Renal cortical epithelial cell (primary cell): ENCODE results near the gene SLC19A2. TPM values are rescaled to one million over a fixed set of nuclear protein-coding genes. Genes with fewer than 3 reads are reported as not detected.

ENCODE experiments used
- DNase-seq: peaks from one replicate; pipeline ENCODE4 v3.0.0-alpha.2; 2011; ENCODE audit warnings: low read depth
- total RNA-seq: library from RNA; depleted of rRNA; stranded (reverse); fragments of >200 nt; gene quantifications from 2 replicates; pipeline ENCODE4 v1.2.3, GENCODE V29; 2014

The SLC19A2 gene
- total RNA-seq, 1 donor from 2014 or later: 11.9 TPM

DNA sequence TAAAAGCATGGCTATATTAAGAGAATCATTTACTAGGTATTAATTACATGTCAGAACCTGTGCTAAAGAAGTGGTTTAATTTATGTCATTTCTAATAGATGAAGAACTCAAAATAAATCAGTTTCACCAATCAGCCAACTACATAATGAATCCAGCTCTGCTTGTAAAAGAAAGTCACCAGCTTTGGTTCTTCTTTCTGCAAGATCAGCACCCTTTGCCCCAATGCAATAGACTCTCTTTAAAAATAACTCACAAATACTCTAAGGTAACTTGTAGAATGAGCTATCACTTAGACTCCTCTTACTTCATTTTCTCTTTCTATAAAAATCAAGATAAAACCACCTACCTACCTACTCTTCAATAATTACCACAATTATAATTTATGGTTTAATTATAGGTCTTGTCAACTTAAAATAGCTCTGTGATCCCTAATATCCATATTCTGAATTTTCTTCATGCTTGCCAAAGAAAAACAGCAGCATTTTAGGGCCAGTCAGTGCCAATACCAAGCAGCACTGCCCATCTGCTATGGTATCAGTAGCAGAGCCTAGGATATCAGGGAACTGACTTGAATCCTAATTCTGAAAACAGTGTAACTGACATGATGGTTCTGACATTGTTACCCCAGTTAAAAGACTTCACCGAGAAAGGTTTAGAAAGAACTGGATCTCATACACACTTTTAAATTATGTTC is 11.3 kb downstream of the SLC19A2 start:
- DNase-seq: no peak

- no peak for DNase-seq
These were observed 12.4 kb downstream of the SLC19A2 start for GRCh38 chr1:169473347-169473746.

DNA sequence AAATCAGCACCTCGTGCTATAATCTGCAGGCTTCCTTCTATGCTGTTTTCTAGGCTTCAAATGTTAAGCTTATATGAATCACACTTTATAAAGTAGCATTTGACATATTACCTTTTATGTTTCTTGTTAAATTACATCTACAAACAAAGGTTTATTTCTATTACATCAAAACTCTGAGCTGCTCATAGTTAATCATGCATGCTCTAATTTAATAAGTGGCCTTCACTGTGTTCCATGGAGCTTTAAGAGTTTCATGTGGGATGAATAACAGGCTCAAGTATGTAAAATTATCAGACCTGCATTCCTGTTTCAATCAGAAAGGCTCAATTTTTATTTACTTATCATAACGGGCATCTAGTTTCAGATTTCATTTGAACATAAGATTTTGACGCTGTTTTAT is 13.0 kb downstream of the SLC19A2 start:
- no peak for DNase-seq

DNA sequence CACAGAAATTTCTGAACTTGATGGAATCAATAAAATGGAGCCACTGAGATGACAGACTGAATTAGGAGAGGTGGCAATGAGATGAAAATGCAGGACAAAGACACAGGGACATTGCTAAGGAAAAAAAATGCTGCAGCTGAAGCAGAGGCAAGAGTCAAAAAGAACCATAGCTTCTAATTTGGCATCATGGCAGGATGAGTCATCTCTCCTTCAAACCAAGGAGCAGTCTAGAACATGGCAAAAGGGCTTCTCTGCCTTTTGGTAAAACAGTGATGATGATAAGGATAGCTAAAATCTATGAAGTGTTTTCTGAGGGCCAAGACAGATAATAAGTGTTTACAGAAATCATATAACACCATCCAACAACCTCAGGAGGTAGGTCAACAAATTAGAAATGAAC is 16.8 kb downstream of the SLC19A2 start:
- no peak for DNase-seq

DNA sequence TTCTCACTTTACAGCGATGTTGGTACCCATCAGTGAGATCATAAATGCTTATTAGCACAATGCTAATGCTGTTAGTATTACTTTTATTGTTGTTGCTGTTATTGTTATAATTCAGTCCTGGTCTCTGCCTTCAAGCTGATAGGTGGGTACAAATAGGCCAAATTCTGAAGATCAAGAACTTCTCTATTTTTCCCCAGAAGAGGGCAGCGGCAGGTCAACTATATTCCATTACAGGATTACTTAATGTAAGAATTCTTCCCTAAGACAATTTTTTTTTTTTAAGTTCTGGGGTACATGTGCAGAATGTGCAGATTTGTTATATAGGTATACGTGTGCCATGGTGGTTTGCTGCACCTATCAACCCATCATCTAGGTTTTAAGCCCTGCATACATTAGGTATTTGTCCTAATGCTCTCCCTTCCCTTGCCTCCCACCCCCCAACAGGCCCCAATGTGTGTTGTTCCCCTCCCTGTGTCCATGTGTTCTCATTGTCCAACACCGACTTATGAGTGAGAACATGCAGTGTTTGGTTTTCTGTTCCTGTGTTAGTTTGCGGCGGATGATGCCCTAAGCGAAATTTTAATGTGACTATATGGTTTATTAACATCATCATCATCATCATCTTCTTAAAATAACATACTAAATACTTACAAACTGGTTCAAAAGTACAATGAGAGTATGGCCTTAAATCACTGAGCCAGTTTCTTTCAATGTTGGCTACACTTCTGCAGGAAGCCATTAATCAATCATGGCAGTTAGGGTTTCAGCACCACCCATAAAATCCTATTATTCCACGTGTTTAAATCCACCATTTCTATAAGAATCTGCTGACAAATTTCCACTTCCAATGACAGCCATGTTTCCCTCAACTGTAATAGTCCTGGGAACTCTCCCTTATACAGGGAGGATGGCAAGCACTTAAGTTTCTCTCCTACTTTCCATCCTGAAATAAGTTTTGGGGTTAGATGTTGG is 19.2 kb downstream of the SLC19A2 start:
- DNase-seq: peak; percentile 50

DNA sequence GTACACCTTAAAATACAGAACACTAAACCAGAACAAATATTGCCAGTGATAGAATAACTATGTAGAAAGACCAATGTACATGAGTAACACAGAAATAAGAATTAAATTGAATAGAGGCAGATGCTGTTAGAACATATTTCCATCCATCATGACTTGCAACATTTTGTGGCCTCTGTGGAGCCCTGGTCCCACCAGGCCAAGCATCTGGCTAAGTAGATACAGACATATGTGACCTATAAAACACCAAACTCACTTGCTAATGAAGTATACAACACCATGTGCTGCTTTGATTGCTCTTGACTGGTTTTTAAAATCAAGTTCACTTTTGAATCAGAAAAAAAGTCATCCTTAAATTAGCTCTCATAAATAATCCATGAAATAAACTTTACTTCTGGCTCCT is 20.5 kb downstream of the SLC19A2 start:
- DNase-seq: no peak

GRCh38 chr1:169462385-169462784 is 23.4 kb downstream of the SLC19A2 start:
- DNase-seq: no peak

GRCh38 chr1:169461390-169462000 is 24.2 kb downstream of the SLC19A2 start:
- no peak for DNase-seq

- peak; percentile 64 for DNase-seq
These were observed 25.4 kb downstream of the SLC19A2 start for GRCh38 chr1:169460191-169460833.

DNA sequence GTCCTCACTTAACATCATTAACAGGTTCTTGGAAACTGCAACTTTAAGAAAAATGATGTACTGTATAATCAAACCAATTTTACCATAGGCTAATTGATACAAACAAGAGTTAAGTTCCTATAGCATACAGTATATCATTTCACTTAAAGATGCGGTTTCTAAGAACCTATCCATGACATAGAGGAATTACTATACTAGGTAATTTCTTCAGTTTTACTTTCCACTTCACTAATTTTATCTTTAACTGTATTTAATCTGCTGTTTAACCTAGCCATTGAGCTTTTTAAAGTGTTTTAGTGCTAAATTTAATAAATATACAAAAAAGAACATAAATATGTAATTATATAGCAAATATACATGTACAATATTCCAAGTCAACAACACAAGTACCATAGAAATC is 28.3 kb downstream of the SLC19A2 start:
- DNase-seq: no peak

- no peak for DNase-seq
These were observed 29.7 kb downstream of the SLC19A2 start for GRCh38 chr1:169456029-169456428.

GRCh38 chr1:169452921-169453320 is 32.8 kb downstream of the SLC19A2 start:
- no peak for DNase-seq

GRCh38 chr1:169451218-169451824 is 34.4 kb downstream of the SLC19A2 start:
- peak; percentile 24 for DNase-seq

DNA sequence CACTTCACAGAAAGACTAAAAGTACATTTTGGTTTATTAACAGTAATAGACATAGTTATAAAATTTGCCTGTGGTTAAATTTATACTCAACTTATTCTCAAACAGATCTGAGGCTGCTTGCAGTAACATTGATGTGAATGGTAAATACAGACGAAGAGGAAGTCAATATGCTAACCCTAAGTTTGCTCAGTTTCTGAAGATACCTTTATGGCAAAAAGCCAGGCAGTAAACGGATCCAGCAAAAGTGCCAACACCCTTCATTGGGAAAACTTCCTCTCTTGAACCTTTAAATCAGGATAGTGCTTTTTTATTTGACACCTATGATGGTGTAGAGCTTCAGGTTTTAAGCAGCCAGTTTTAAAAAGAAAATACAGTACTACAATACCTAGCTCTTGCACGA is 41.8 kb downstream of the SLC19A2 start:
- no peak for DNase-seq

- DNase-seq: peak; percentile 64
These were observed 58.6 kb downstream of the SLC19A2 start, which contains the start of gene CCDC181 for GRCh38 chr1:169427081-169427641. TSS of gene CCDC181 (minus strand) at chr1:169427474. CDS start at chr1:169424927, 2,547 bp downstream.

DNA sequence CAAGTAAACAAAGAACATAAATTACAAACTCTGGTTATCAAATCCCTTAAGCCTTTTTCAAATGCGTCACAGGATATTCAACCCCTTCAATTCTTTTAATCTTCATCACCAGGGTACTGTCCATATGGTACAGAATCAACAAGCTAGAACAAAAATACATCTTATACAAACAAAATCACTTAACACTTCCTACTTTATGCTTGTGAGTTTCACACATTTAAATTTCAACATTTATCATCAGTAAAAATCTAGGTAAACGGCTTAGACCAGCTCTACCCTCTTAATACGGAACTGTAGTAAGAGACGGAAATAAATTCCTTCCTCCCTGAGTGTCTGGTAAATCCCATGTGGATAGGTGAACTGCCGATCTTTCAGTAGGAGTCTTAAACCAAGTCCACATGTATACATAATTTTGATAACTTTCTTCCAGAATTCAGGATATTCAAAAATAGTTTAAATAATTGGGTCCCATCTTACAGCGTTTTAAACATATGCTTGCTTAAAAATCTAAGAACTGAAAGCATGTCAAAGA is 59.5 kb downstream of the SLC19A2 start:
- DNase-seq: peak; percentile 37

DNA sequence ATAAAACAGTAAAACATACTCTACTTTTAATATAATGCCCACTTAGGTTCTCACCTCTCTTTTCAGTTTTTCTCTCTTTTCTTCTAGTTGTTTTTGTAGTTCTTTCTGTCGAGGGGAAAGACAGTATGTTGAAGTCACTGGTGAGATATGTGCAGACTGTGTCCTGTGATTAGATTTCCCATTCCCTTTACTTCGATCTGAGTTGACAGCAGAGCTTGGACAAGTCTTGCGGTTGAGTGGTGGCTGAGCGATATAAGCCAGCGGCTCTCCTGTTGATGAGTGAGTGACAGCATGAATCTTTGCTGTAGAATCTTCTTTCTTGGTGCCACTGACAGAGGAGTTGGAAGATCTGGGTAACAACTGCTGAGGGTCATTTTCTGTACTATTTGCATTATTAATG is 64.4 kb downstream of the SLC19A2 start:
- DNase-seq: no peak

GRCh38 chr1:169414952-169415351 is 70.8 kb downstream of the SLC19A2 start:
- no peak for DNase-seq
